SHP77 (cell line): ENCODE data around the gene RCAN3.
"Not testable (repeated sequence)": the region's sequence is repeated elsewhere in the genome, so short reads cannot be mapped to it uniquely, and the experiment has no call there.

Experiments used
- DNase-seq, 2 experiments: peaks; one replicate each; lab custom pipeline; 2025; lab: John Stamatoyannopoulos, UW

The RCAN3 gene

GRCh38 chr1:24514946-24515345 lies 12.3 kb downstream of the RCAN3 start:
- DNase-seq = no peak

- DNase-seq = not testable (repeated sequence)
These were observed 13.1 kb downstream of the RCAN3 start for GRCh38 chr1:24515671-24516209.

- no peak for DNase-seq
These were observed 13.9 kb downstream of the RCAN3 start for GRCh38 chr1:24516506-24516905.

- DNase-seq = no peak
These were observed 15.3 kb downstream of the RCAN3 start for GRCh38 chr1:24517898-24518297.

GRCh38 chr1:24520282-24520681 lies 17.6 kb downstream of the RCAN3 start:
- not testable (repeated sequence) for DNase-seq

- no peak for DNase-seq
These were observed 23.0 kb downstream of the RCAN3 start for GRCh38 chr1:24525606-24526005.

GRCh38 chr1:24526045-24526444 lies 23.4 kb downstream of the RCAN3 start:
- DNase-seq = no peak

GRCh38 chr1:24526940-24527542 lies 24.4 kb downstream of the RCAN3 start:
- DNase-seq = no peak

- DNase-seq = peak; percentile 67 to 77
These were observed 26.1 kb downstream of the RCAN3 start for GRCh38 chr1:24528744-24529143.

GRCh38 chr1:24529292-24529691 lies 26.7 kb downstream of the RCAN3 start:
- DNase-seq = not testable (repeated sequence)

- DNase-seq = no peak
These were observed 32.4 kb downstream of the RCAN3 start for GRCh38 chr1:24535021-24535424.

GRCh38 chr1:24535778-24536177 lies 33.1 kb downstream of the RCAN3 start:
- DNase-seq = no peak

- no peak for DNase-seq
These were observed 33.8 kb downstream of the RCAN3 start for GRCh38 chr1:24536391-24536840.

- no peak for DNase-seq
These were observed 37.6 kb downstream of the RCAN3 start for GRCh38 chr1:24540051-24540905.

GRCh38 chr1:24540906-24541710 lies 38.5 kb downstream of the RCAN3 start:
- no peak for DNase-seq

GRCh38 chr1:24541711-24542346 lies 39.2 kb downstream of the RCAN3 start:
- DNase-seq = no peak

- DNase-seq = no peak
These were observed 41.6 kb downstream of the RCAN3 start for GRCh38 chr1:24544239-24544638.

GRCh38 chr1:24545662-24546061 lies 43.0 kb downstream of the RCAN3 start:
- no peak for DNase-seq

GRCh38 chr1:24547195-24547594 lies 44.6 kb downstream of the RCAN3 start:
- no peak for DNase-seq

- no peak for DNase-seq
These were observed 45.4 kb downstream of the RCAN3 start for GRCh38 chr1:24548070-24548469.

GRCh38 chr1:24549210-24549609 lies 46.6 kb downstream of the RCAN3 start:
- not testable (repeated sequence) for DNase-seq
